Measurements from ENCODE around the gene SIRPB2.

- TF ChIP-seq TAF1 (IDR thresholded peaks at IDR 0.05; ENCODE audit: borderline replicate concordance, insufficient read depth, low read length) (no peak), POLR2AphosphoS5 (IDR thresholded peaks at IDR 0.05; ENCODE audit: low read depth, low read length) (no peak), SIN3A (IDR thresholded peaks at IDR 0.05; ENCODE audit: borderline replicate concordance, insufficient read depth, low read length) (no peak), REST (IDR thresholded peaks at IDR 0.05; ENCODE audit: insufficient read depth in 1 of 2, low read depth in 2 of 2, low read length in 2 of 2) (no peak)
These were observed 56.5 kb downstream of the SIRPB2 start for GRCh38 chr20:1434571-1435336.

All from PFSK-1 (cell line).